DMS79 treated with DMSO at 0.1 percent for 48 hours (cell line): ENCODE data around the gene MAP3K15.
"Not testable (repeated sequence)": the region's sequence is repeated elsewhere in the genome, so short reads cannot be mapped to it uniquely, and the experiment has no call there.

Source experiments
- DNase-seq: peaks from one replicate; lab custom pipeline; 2025; lab: John Stamatoyannopoulos, UW

MAP3K15 gene

GRCh38 chrX:19540076-19540475 lies 24.8 kb upstream of the MAP3K15 start:
- no peak for DNase-seq

- no peak for DNase-seq
Measured at GRCh38 chrX:19539665-19540064, 24.4 kb upstream of the MAP3K15 start.

GRCh38 chrX:19535476-19535875 lies 20.2 kb upstream of the MAP3K15 start:
- DNase-seq: no peak

- no peak for DNase-seq
Measured at GRCh38 chrX:19532709-19533108, 17.4 kb upstream of the MAP3K15 start.

- DNase-seq: no peak
Measured at GRCh38 chrX:19517965-19518364, 2.7 kb upstream of the MAP3K15 start.

- DNase-seq: no peak
Measured at GRCh38 chrX:19515615-19516105, 352 bp upstream of the MAP3K15 start.

- DNase-seq: peak; percentile 33
Measured at GRCh38 chrX:19513383-19513782, 1.9 kb downstream of the MAP3K15 start.

GRCh38 chrX:19512961-19513360 lies 2.3 kb downstream of the MAP3K15 start:
- DNase-seq: peak; percentile 33

- DNase-seq: no peak
Measured at GRCh38 chrX:19512359-19512758, 2.9 kb downstream of the MAP3K15 start.

- not testable (repeated sequence) for DNase-seq
Measured at GRCh38 chrX:19511796-19512195, 3.5 kb downstream of the MAP3K15 start.

- DNase-seq: no peak
Measured at GRCh38 chrX:19496711-19497110, 18.6 kb downstream of the MAP3K15 start.

GRCh38 chrX:19487520-19488200 lies 27.6 kb downstream of the MAP3K15 start:
- no peak for DNase-seq

GRCh38 chrX:19479458-19479857 lies 35.9 kb downstream of the MAP3K15 start:
- no peak for DNase-seq

GRCh38 chrX:19468383-19468782 lies 46.9 kb downstream of the MAP3K15 start:
- not testable (repeated sequence) for DNase-seq

- no peak for DNase-seq
Measured at GRCh38 chrX:19462879-19463278, 52.4 kb downstream of the MAP3K15 start.

GRCh38 chrX:19462231-19462630 lies 53.1 kb downstream of the MAP3K15 start:
- no peak for DNase-seq

- DNase-seq: no peak
Measured at GRCh38 chrX:19457662-19458061, 57.6 kb downstream of the MAP3K15 start.

- no peak for DNase-seq
Measured at GRCh38 chrX:19448077-19448476, 67.2 kb downstream of the MAP3K15 start.

- DNase-seq: no peak
Measured at GRCh38 chrX:19446397-19446796, 68.9 kb downstream of the MAP3K15 start.

GRCh38 chrX:19445772-19446171 lies 69.5 kb downstream of the MAP3K15 start:
- DNase-seq: not testable (repeated sequence)

GRCh38 chrX:19443869-19444526 lies 71.3 kb downstream of the MAP3K15 start:
- no peak for DNase-seq

- no peak for DNase-seq
Measured at GRCh38 chrX:19440713-19441112, 74.6 kb downstream of the MAP3K15 start.

- not testable (repeated sequence) for DNase-seq
Measured at GRCh38 chrX:19422661-19423060, 92.6 kb downstream of the MAP3K15 start.

- DNase-seq: no peak
Measured at GRCh38 chrX:19410259-19410658, 105.0 kb downstream of the MAP3K15 start.
